ENCODE measurements around the gene MARK3. TPM values are rescaled to one million over a fixed set of nuclear protein-coding genes. Genes with fewer than 3 reads are reported as not detected.

Gene MARK3
- total and polyA plus RNA-seq, 2 of the 4 experiments (the other 2 are of a cell fraction), result 78.5 to 80.5 TPM

DNA sequence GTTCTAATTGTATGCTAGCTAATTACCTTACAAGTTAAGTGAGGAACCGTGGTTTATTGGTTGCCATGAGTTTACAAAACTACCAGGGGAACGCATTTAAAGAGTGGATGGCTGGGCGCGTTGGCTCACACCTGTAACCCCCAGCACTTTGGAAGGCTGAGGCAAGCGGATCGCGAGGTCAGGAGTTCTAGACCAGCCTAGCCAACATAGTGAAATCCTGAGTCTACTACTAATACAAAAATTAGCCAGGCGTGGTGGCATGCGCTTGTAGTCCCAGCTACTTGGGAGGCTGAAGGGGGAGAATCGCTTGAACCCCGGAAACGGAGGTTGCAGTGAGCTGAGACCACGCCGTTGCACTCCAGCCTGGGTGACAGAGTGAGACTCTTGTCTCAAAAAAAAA, 49.0 kb upstream of the MARK3 start (continued):
- TF ChIP-seq CHD1 (IDR thresholded peaks at IDR 0.05; ENCODE audit: low read depth, low read length) (no peak), SMC3 (IDR thresholded peaks at IDR 0.05; ENCODE audit: low read depth, low read length) (no peak), POLR2A (IDR thresholded peaks at IDR 0.05; ENCODE audit: low read depth, low read length) (no peak)
- TF ChIP-seq, protein P1, sequence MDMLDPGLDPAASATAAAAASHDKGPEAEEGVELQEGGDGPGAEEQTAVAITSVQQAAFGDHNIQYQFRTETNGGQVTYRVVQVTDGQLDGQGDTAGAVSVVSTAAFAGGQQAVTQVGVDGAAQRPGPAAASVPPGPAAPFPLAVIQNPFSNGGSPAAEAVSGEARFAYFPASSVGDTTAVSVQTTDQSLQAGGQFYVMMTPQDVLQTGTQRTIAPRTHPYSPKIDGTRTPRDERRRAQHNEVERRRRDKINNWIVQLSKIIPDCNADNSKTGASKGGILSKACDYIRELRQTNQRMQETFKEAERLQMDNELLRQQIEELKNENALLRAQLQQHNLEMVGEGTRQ (IDR thresholded peaks at IDR 0.05; ENCODE audit: low read depth, low read length), result no peak

DNA sequence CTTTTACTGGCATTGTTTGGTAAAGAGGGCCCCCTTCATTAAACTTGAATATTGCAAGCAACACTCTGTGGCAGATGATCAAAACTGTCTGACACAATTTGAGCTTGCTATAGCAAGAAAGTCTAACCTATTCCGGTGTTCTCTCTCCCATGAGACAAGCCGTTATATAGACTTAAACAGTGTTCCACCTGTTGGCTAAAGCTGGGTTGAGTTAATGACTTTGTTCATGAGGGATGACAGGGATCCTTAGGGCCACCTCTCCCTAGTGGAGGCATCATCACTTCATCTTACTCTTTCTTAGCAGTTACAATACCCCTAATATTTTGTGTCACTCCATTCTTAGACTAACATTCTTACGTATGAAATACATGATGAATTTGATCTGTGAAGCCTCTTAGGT, 47.4 kb upstream of the MARK3 start:
- in situ Hi-C loops (cut with MboI; ENCODE audit: low sequenced_read_pairs) (no loop called here), dilution Hi-C loops (cut with HindIII; ENCODE audit: low sequenced_read_pairs, unreplicated experiment) (no loop called here)
- no CpG with 5 or more reads among the region's 3 CpGs for WGBS, 2 experiments (ENCODE audit: extremely low coverage in 2 of 2, insufficient read length in 1 of 2)

More for the DNA sequence above, 47.4 kb upstream of the MARK3 start:
- H3K56ac ChIP-seq (ENCODE audit: extremely low read depth, insufficient read depth, low read length), result no peak overlapping the region
- H3K18ac ChIP-seq (ENCODE audit: low read depth, low read length), result no peak overlapping the region
- DNase-seq (no peak), ATAC-seq (ENCODE audit: low read depth) (no peak)
- no peak overlapping the region for H2AFZ ChIP-seq (replicated peaks; ENCODE audit: low read length, poor library complexity)
- H3K14ac ChIP-seq (replicated peaks; ENCODE audit: low read depth, low read length), result no peak overlapping the region
- H3K4me1 ChIP-seq (ENCODE audit: control insufficient read depth, insufficient read depth, low read length), result no peaks in the 10 kb centered on the region
- H3K27ac ChIP-seq (ENCODE audit: insufficient read depth, low read length), result no peak overlapping the region
- no peak overlapping the region for H2AK5ac ChIP-seq (ENCODE audit: low read depth, low read length)
- H3K9ac ChIP-seq (ENCODE audit: low read depth, low read length), result no peak overlapping the region
- no peak overlapping the region for H2BK120ac ChIP-seq (ENCODE audit: low read depth, low read length)
- no peaks in the 10 kb centered on the region for H3K27me3 ChIP-seq (ENCODE audit: control insufficient read depth, insufficient read depth, low read length)
- POLR2A ChIA-PET (ENCODE audit: unreplicated experiment), result no interaction called here
- H3K23ac ChIP-seq (ENCODE audit: low read depth, low read length), result no peak overlapping the region
- peaks cover 68% of the 10 kb centered on the region for H4K20me1 ChIP-seq (ENCODE audit: insufficient read depth, low read length)
- intact Hi-C loops (cut with micrococcal nuclease), result no loop called here
- no TSS peak for BruUV-seq (replicated peaks)
- H3K4me3 ChIP-seq (ENCODE audit: insufficient read depth, low read depth, low read length), result no peak overlapping the region
- peaks cover 44 to 81% of the 10 kb centered on the region in 2 experiments for H3K79me1 ChIP-seq (ENCODE audit: low read depth in 1 of 2, low read length in 2 of 2)
- H2BK15ac ChIP-seq (ENCODE audit: low read depth, low read length), result no peak overlapping the region
- H4K8ac ChIP-seq (ENCODE audit: low read depth in 2 of 2, low read length in 2 of 2), result no peak overlapping the region
- peaks cover 8% of the 10 kb centered on the region for H3K9me1 ChIP-seq (ENCODE audit: insufficient read depth, low read length)
- no peak overlapping the region for H2BK20ac ChIP-seq (ENCODE audit: low read depth, low read length)
- no peaks in the 10 kb centered on the region for H3K9me3 ChIP-seq (ENCODE audit: control insufficient read depth, insufficient read depth, low read length)
- no peak overlapping the region for H4K91ac ChIP-seq (ENCODE audit: insufficient read depth, low read depth, low read length)
- H2AK9ac ChIP-seq (replicated peaks; ENCODE audit: low read depth, low read length, poor library complexity), result no peak overlapping the region
- CTCF ChIA-PET, result interaction anchor here (1.4 kb wide), 1 partner anchor 53 kb away, joined by 7 read pairs; no protein-coding TSS in a partner anchor
- H2BK5ac ChIP-seq (ENCODE audit: low read depth, low read length, poor library complexity, severe bottlenecking), result no peak overlapping the region
- H4K5ac ChIP-seq (ENCODE audit: low read depth, low read length), result no peak overlapping the region
- H3K4ac ChIP-seq (ENCODE audit: low read depth, low read length), result no peak overlapping the region
- TF ChIP-seq RCOR1 (IDR thresholded peaks at IDR 0.05; ENCODE audit: insufficient replicate concordance, low read length) (no peak), SMC3 (IDR thresholded peaks at IDR 0.05; ENCODE audit: low read depth, low read length) (no peak), RAD21 (IDR thresholded peaks at IDR 0.05; ENCODE audit: low read length) (no peak), MAFK (IDR thresholded peaks at IDR 0.05; ENCODE audit: low read depth, low read length) (no peak), RFX5 (IDR thresholded peaks at IDR 0.05; ENCODE audit: low read depth, low read length) (no peak), CHD1 (IDR thresholded peaks at IDR 0.05; ENCODE audit: low read depth, low read length) (no peak), FOS (IDR thresholded peaks at IDR 0.05; ENCODE audit: low read depth, low read length) (no peak), MXI1 (IDR thresholded peaks at IDR 0.05; ENCODE audit: borderline replicate concordance, low read depth, low read length) (no peak)
- TF ChIP-seq, protein P1 (IDR thresholded peaks at IDR 0.05; ENCODE audit: low read depth, low read length), result no peak
- peaks cover 66% of the 10 kb centered on the region for H3K36me3 ChIP-seq (ENCODE audit: control insufficient read depth, insufficient read depth, low read length)
- H3K4me2 ChIP-seq (ENCODE audit: low read depth, low read length), result no peak overlapping the region

All from IMR-90 (cell line).